H1 (cell line): ENCODE measurements around the gene SLC6A3. TPM values are rescaled to one million over a fixed set of nuclear protein-coding genes. Genes with fewer than 3 reads are reported as not detected.

Experiments
- CTCF ChIA-PET: fragments of 300-600 bp; sonication (Branson Sonifier 250); formaldehyde crosslinking; loops from one replicate; lab custom pipeline; 2021; ENCODE audit not compliant: partially characterized antibody; lab: Charles Lee
- POLR2A ChIA-PET: fragments of 300-600 bp; sonication (Branson Sonifier 250); formaldehyde crosslinking; loops from one replicate; lab custom pipeline; 2021; ENCODE audit warnings: inconsistent platforms; ENCODE audit not compliant: partially characterized antibody; lab: Charles Lee
- DNase-seq, 2 experiments: peaks; one replicate each; pipeline versions ENCODE4 v3.0.0 to v3.0.0-alpha.2; 2010 to 2022; ENCODE audit warnings: low spot score in 2 of 2, low read depth in 1 of 2, mixed read lengths in 1 of 2
- FAIRE-seq: peaks from 2 replicates; lab custom pipeline; 2011; peaks lifted over from hg19 to GRCh38; lab: Jason Lieb, UNC
- H2AFZ ChIP-seq: 2 replicates; pipeline ENCODE4 v1.8.1; 2012; ENCODE audit warnings: low read length, inconsistent platforms
- H2AK5ac ChIP-seq: 2 replicates; pipeline ENCODE4 v1.6.1; 2013; ENCODE audit warnings: low read depth, low read length
- H2BK120ac ChIP-seq: replicated peaks from 2 replicates; pipeline ENCODE3; 2013; ENCODE audit warnings: low read depth, low read length, inconsistent platforms
- H2BK12ac ChIP-seq: 2 replicates; pipeline ENCODE4 v1.6.1; 2013; ENCODE audit warnings: low read depth, low read length
- H2BK15ac ChIP-seq: 2 replicates; pipeline ENCODE4 v1.6.1; 2013; ENCODE audit warnings: low read length
- H2BK20ac ChIP-seq: 2 replicates; pipeline ENCODE4 v1.6.1; 2013; ENCODE audit warnings: low read length
- H2BK5ac ChIP-seq: 2 replicates; pipeline ENCODE4 v1.6.1; 2013; ENCODE audit warnings: low read depth, low read length
- H3K14ac ChIP-seq: 2 replicates; pipeline ENCODE4 v1.6.1; 2013; ENCODE audit warnings: inconsistent platforms; ENCODE audit not compliant: insufficient read length
- H3K18ac ChIP-seq: 2 replicates; pipeline ENCODE4 v1.6.1; 2013; ENCODE audit warnings: low read length; ENCODE audit errors: extremely low read depth
- H3K23ac ChIP-seq: 2 replicates; pipeline ENCODE4 v1.6.1; 2013; ENCODE audit warnings: inconsistent platforms; ENCODE audit not compliant: insufficient read length
- H3K23me2 ChIP-seq: 2 replicates; pipeline ENCODE4 v1.6.1; 2013; ENCODE audit warnings: low read depth, low read length
- H3K27ac ChIP-seq: 2 replicates; pipeline ENCODE4 v1.6.1; 2011; ENCODE audit warnings: low read depth, low read length, inconsistent platforms
- H3K27me3 ChIP-seq, 4 experiments: replicated peaks in 1 of 4; 1 replicate in 1 of 4; 2 replicates in 3 of 4; pipeline versions ENCODE4 v1.6.1 to v1.8.1; 2011 to 2013; ENCODE audit warnings: low read length in 3 of 4, mild to moderate bottlenecking in 3 of 4, inconsistent platforms in 2 of 4, mixed read lengths in 2 of 4, moderate library complexity in 1 of 4; ENCODE audit not compliant: control insufficient read depth in 3 of 4, insufficient read depth in 3 of 4; ENCODE audit errors: extremely low read depth in 1 of 4
- H3K36me3 ChIP-seq, 4 experiments: 2 replicates each; pipeline versions ENCODE4 v1.6.1 to v1.8.1; 2011 to 2013; ENCODE audit warnings: mild to moderate bottlenecking in 4 of 4, low read length in 3 of 4, moderate library complexity in 2 of 4, control low read depth in 1 of 4, inconsistent platforms in 1 of 4; ENCODE audit not compliant: insufficient read depth in 4 of 4, control insufficient read depth in 2 of 4
- H3K4ac ChIP-seq: replicated peaks from 2 replicates; pipeline ENCODE3; 2013; ENCODE audit warnings: low read length, low read depth, mixed read lengths, inconsistent platforms; ENCODE audit not compliant: insufficient read length
- H3K4me1 ChIP-seq, 4 experiments: replicated peaks in 1 of 4; 1 replicate in 1 of 4; 2 replicates in 3 of 4; pipeline versions ENCODE4 v1.6.1 to v1.8.1; 2011 to 2013; ENCODE audit warnings: low read length in 3 of 4, inconsistent platforms in 2 of 4, mixed read lengths in 1 of 4; ENCODE audit not compliant: insufficient read depth in 4 of 4, control insufficient read depth in 3 of 4
- H3K4me2 ChIP-seq, 2 experiments: 2 replicates each; pipeline versions ENCODE4 v1.6.1 to v1.8.1; 2011 to 2013; ENCODE audit warnings: low read depth in 2 of 2, low read length in 2 of 2, control low read depth in 1 of 2, inconsistent platforms in 1 of 2, mild to moderate bottlenecking in 1 of 2; ENCODE audit not compliant: insufficient read depth in 1 of 2
- H3K4me3 ChIP-seq, 4 experiments: fragments of 200-600, 300-600 bp in 1 of 4; sonication (generic), shearing (Covaris generic), sonication (Bioruptor Twin) in 1 of 4; 2 replicates each; pipeline versions ENCODE4 v1.5.1 to v1.8.1; 2011 to 2016; ENCODE audit warnings: low read length in 4 of 4, low read depth in 3 of 4, control low read depth in 2 of 4, inconsistent platforms in 2 of 4, mild to moderate bottlenecking in 2 of 4, mixed read lengths in 1 of 4, moderate library complexity in 1 of 4; ENCODE audit not compliant: insufficient read depth in 2 of 4; ENCODE audit errors: extremely low read depth in 1 of 4
- H3K56ac ChIP-seq: replicated peaks from 2 replicates; pipeline ENCODE3; 2013; ENCODE audit warnings: low read depth, mild to moderate bottlenecking, mixed read lengths, low read length, inconsistent platforms; ENCODE audit not compliant: insufficient read length
- H3K79me1 ChIP-seq: 2 replicates; pipeline ENCODE4 v1.6.1; 2013; ENCODE audit warnings: low read depth, low read length, control low read depth
- H3K79me2 ChIP-seq, 2 experiments: 2 replicates each; pipeline versions ENCODE4 v1.6.1 to v1.8.1; 2012 to 2013; ENCODE audit warnings: low read length in 2 of 2, mild to moderate bottlenecking in 2 of 2, inconsistent platforms in 1 of 2; ENCODE audit not compliant: insufficient read depth in 2 of 2, control insufficient read depth in 1 of 2
- H3K9ac ChIP-seq, 4 experiments: replicated peaks in 1 of 4; 1 replicate in 1 of 4; 2 replicates in 3 of 4; pipeline versions ENCODE4 v1.6.1 to v1.8.1; 2011 to 2013; ENCODE audit warnings: low read depth in 3 of 4, low read length in 3 of 4, control low read depth in 2 of 4, mild to moderate bottlenecking in 2 of 4, moderate library complexity in 2 of 4, inconsistent platforms in 1 of 4; ENCODE audit errors: extremely low read depth in 1 of 4
- H3K9me3 ChIP-seq, 2 experiments: 2 replicates each; pipeline versions ENCODE4 v1.6.1 to v1.8.1; 2012 to 2013; ENCODE audit warnings: mild to moderate bottlenecking in 2 of 2, moderate library complexity in 2 of 2, control low read depth in 1 of 2, inconsistent platforms in 1 of 2, low read depth in 1 of 2, low read length in 1 of 2, mixed read lengths in 1 of 2; ENCODE audit not compliant: insufficient read depth in 2 of 2
- H4K20me1 ChIP-seq, 2 experiments: replicated peaks in 1 of 2; 2 replicates each; pipeline versions ENCODE3 to v1.8.1; 2011 to 2013; ENCODE audit warnings: inconsistent platforms in 2 of 2, low read length in 2 of 2, mild to moderate bottlenecking in 1 of 2; ENCODE audit not compliant: insufficient read depth in 2 of 2, control insufficient read depth in 1 of 2
- H4K5ac ChIP-seq: 2 replicates; pipeline ENCODE4 v1.6.1; 2013; ENCODE audit warnings: low read length, low read depth, mixed read lengths, inconsistent platforms; ENCODE audit not compliant: insufficient read length
- H4K8ac ChIP-seq: 2 replicates; pipeline ENCODE4 v1.8.0; 2013; ENCODE audit warnings: mild to moderate bottlenecking, moderate library complexity, low read length, inconsistent platforms; ENCODE audit not compliant: insufficient read depth; ENCODE audit errors: extremely low read depth
- H4K91ac ChIP-seq: replicated peaks from 2 replicates; pipeline ENCODE3; 2013; ENCODE audit warnings: low read length, mixed read lengths, inconsistent platforms; ENCODE audit not compliant: insufficient read length
- CBX8 ChIP-seq: fragments of 300-800, 300-1000 bp; sonication (generic); IDR thresholded peaks from 2 replicates; pipeline ENCODE4 v1.7.1; 2016; ENCODE audit warnings: low read depth, low read length, borderline replicate concordance
- CEBPB ChIP-seq: IDR thresholded peaks from 2 replicates; pipeline ENCODE4 v1.6.1; 2012; ENCODE audit warnings: low read depth, low read length
- HDAC2 ChIP-seq, 2 experiments: fragments of 300-600 bp in 1 of 2; sonication (generic) in 1 of 2; IDR thresholded peaks; 2 replicates each; pipeline ENCODE4 v1.6.1; 2011 to 2012; ENCODE audit warnings: low read depth in 2 of 2, low read length in 2 of 2, mild to moderate bottlenecking in 2 of 2, moderate library complexity in 2 of 2, borderline replicate concordance in 1 of 2, inconsistent platforms in 1 of 2
- SUZ12 ChIP-seq: fragments of 200-600 bp; sonication (generic); IDR thresholded peaks from 2 replicates; pipeline ENCODE4 v1.6.1; 2012; ENCODE audit warnings: mild to moderate bottlenecking, inconsistent platforms, low read length, moderate library complexity, mixed read lengths
- TEAD4 ChIP-seq: IDR thresholded peaks from 2 replicates; pipeline ENCODE4 v1.6.1; 2012; ENCODE audit warnings: low read depth, low read length, inconsistent platforms, mixed read lengths
- WGBS, 2 experiments: shearing (Covaris generic) in 1 of 2; methylation state at CpG; one replicate each; pipeline versions ENCODE4 v1.1.6 to v1.1.7; 2013 to 2015; ENCODE audit warnings: low lambda C conversion rate in 2 of 2, mixed read lengths in 2 of 2, inconsistent platforms in 1 of 2, low coverage in 1 of 2, missing lambda C conversion rate in 1 of 2; ENCODE audit not compliant: insufficient replicate concordance in 2 of 2, insufficient coverage in 1 of 2, insufficient read length in 1 of 2; ENCODE audit errors: extremely low coverage in 1 of 2, missing lambda C conversion rate in 1 of 2; 5-methylcytosine and 5-hydroxymethylcytosine counted together
- polyA plus RNA-seq, 7 experiments: library from polyadenylated mRNA; depleted of rRNA in 3 of 7; stranded (reverse) in 5 of 7; unstranded in 2 of 7; fragments of >200 nt in 5 of 7; fragments of 200-250 nt in 2 of 7; gene quantifications; 1 replicate in 5 of 7; 2 replicates in 1 of 7; 4 replicates in 1 of 7; pipeline versions ENCODE4 v1.2.1 to v1.2.3, GENCODE V29; 2011 to 2013; ENCODE audit warnings: missing spikeins in 2 of 7, mixed read lengths in 2 of 7
- total RNA-seq: library from RNA; stranded (reverse); fragmentation: NEBNext Ultra II Directional; extraction: Animal tissue kit (Norgen Biotek cat#: 25700); gene quantifications from 2 replicates; pipeline ENCODE4 v1.2.1, GENCODE V29; 2021
- TF ChIP-seq, protein P1 (sequence below): IDR thresholded peaks from 2 replicates; pipeline ENCODE4 v1.6.1; 2012; ENCODE audit warnings: low read length, inconsistent platforms
- TF ChIP-seq, protein P2 (sequence below): IDR thresholded peaks from 2 replicates; pipeline ENCODE4 v1.6.1; 2012; ENCODE audit warnings: inconsistent platforms

SLC6A3 gene
- total and polyA plus RNA-seq, 2 of the 8 experiments (the other 6 are each of a cell fraction or from before 2014, with no cell fraction given), result 0.48 to 0.91 TPM

DNA sequence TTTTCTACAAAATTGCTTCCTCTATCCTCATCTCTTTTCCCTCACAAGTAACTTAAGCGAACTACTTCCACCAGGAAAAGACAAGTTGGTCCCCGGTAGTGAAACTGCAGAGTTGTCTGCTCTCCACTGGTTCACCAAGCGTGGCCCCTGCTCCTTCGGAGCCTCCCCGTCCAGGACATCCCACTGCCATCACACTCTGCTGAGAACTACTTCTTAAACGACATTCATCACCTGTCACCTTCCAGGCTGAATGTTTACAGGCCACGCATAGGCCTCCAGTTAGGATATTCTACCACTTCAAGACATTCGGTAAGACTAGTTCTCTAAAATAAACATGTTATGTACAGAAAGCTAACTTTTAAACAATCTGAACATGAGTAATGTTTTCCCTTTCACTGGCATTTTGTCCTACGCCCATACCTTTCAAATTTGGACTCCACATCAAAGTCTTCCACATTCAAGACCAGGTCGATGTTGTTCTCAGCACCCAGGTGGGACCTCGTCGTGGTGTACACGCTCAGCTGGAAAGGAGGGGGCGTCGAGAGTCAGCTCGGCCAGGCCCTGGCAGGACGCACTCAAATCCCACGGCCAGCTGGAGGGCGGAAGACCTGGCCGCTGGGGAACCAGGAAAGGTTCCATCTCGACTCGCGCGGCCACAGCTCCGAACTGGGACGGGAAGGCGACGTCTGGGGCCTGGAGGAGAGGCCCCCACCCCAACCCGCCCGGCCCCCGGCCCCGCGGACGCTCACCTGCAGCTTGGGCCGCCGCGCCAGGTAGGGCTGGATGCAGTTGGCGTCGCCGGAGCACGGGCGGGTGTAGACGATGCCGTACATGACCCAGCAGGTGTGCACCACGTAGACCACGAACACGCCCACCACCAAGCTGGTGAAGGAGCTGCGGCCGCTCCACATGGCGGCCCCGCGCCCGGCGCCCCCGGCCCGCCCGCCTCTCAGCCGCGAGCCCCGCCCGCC is 101.0 kb downstream of the SLC6A3 start:
- Histone ChIP-seq H3K23me2 (peaks cover 5% of the 10 kb centered on the region; the same call in 1 of the 2 replicates), H3K79me1 (peaks cover 4% of the 10 kb centered on the region; the same call in 1 of the 2 replicates), H3K27ac (no peak overlapping the region), H3K9ac (peak overlapping the region; percentile 39 to 65 (median 54); a peak in 6 of 7 replicates), H3K14ac (no peak overlapping the region), H3K4me3 (peak overlapping the region; percentile 69 to 85 (median 82)), H3K18ac (no peak overlapping the region), H2BK5ac (peak overlapping the region; percentile 66; the same call in 1 of the 2 replicates), H3K36me3 (peaks cover 17 to 25% (median 18%) of the 10 kb centered on the region in 4 experiments; a peak in 7 of 8 replicates), H4K20me1 (peaks cover 5 to 17% of the 10 kb centered on the region in 2 experiments), H3K9me3 (no peaks in the 10 kb centered on the region), H3K56ac (no peak overlapping the region), H3K4ac (no peak overlapping the region), H3K4me1 (peaks cover 0 to 12% (median 1%) of the 10 kb centered on the region in 4 experiments; a peak in 4 of 7 replicates), H4K8ac (peak overlapping the region; percentile 75), H2AK5ac (no peak overlapping the region), H2BK120ac (no peak overlapping the region), H2AFZ (no peak overlapping the region), H2BK20ac (no peak overlapping the region), H3K79me2 (peaks cover 0 to 14% of the 10 kb centered on the region in 2 experiments; a peak in 2 of 4 replicates), H2BK12ac (no peak overlapping the region), H3K4me2 (peak overlapping the region; percentile 94), H2BK15ac (no peak overlapping the region), H3K27me3 (no peaks in the 10 kb centered on the region), H4K91ac (peak overlapping the region; percentile 51), H4K5ac (peak overlapping the region; percentile 10), H3K23ac (no peak overlapping the region)
- CTCF ChIA-PET, result interaction anchor here (0.6 to 1.6 kb wide), 2 partner anchors 11 to 98 kb away, joined by 3 to 5 read pairs; no protein-coding TSS in a partner anchor
- FAIRE-seq (no peak), DNase-seq (peak in 1 of 2 experiments; percentile 54)
- POLR2A ChIA-PET, result interaction anchor here (0.7 to 1.8 kb wide), 5 partner anchors 12 to 114 kb away, joined by 3 to 4 read pairs (median 3); partner anchors contain the start of gene TERT
- 25% methylated on average over 35 of the region's 61 CpGs; no CpG with 5 or more reads in 1 of the 2 experiments for WGBS, 2 experiments
- no peak for TF ChIP-seq SUZ12
- TF ChIP-seq, protein P1, sequence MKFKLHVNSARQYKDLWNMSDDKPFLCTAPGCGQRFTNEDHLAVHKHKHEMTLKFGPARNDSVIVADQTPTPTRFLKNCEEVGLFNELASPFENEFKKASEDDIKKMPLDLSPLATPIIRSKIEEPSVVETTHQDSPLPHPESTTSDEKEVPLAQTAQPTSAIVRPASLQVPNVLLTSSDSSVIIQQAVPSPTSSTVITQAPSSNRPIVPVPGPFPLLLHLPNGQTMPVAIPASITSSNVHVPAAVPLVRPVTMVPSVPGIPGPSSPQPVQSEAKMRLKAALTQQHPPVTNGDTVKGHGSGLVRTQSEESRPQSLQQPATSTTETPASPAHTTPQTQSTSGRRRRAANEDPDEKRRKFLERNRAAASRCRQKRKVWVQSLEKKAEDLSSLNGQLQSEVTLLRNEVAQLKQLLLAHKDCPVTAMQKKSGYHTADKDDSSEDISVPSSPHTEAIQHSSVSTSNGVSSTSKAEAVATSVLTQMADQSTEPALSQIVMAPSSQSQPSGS, result no peak
- TF ChIP-seq CEBPB, result no peak
- no peak for TF ChIP-seq CBX8
- no peak for TF ChIP-seq HDAC2 (IDR thresholded peaks at IDR 0.05; ENCODE audit: borderline replicate concordance in 1 of 2, low read depth in 2 of 2, low read length in 2 of 2)
- TF ChIP-seq, protein P2, sequence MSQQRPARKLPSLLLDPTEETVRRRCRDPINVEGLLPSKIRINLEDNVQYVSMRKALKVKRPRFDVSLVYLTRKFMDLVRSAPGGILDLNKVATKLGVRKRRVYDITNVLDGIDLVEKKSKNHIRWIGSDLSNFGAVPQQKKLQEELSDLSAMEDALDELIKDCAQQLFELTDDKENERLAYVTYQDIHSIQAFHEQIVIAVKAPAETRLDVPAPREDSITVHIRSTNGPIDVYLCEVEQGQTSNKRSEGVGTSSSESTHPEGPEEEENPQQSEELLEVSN, result no peak
- no peak for TF ChIP-seq TEAD4
